Activated CD8-positive, alpha-beta memory T cell treated with anti-CD3 and anti-CD28 coated beads, Interleukin-2, amount 50 U/mL, for 48 hours (primary cell): ENCODE results near the gene SHB.
A peak's percentile ranks its signal among the peaks of the same experiment; 100 is the strongest.

Experiments
- DNase-seq: peaks from one replicate; pipeline ENCODE4 v3.0.0-alpha.2; 2020

Gene SHB

GRCh38 chr9:38088006-38088925 lies 19.2 kb upstream of the SHB start:
- peak; percentile 92 for DNase-seq

- peak; percentile 7 for DNase-seq
Measured at GRCh38 chr9:38086496-38086895, 17.5 kb upstream of the SHB start.

- DNase-seq: no peak
Measured at GRCh38 chr9:38085308-38085707, 16.3 kb upstream of the SHB start.

- DNase-seq: peak; percentile 20
Measured at GRCh38 chr9:38084556-38084880, 15.5 kb upstream of the SHB start.

GRCh38 chr9:38083858-38084555 lies 15.0 kb upstream of the SHB start:
- DNase-seq: peak; percentile 30

- DNase-seq: peak; percentile 23
Measured at GRCh38 chr9:38082446-38083287, 13.6 kb upstream of the SHB start.

- peak; percentile 29 for DNase-seq
Measured at GRCh38 chr9:38081356-38082108, 12.5 kb upstream of the SHB start.

GRCh38 chr9:38079461-38080031 lies 10.5 kb upstream of the SHB start:
- no peak for DNase-seq

- DNase-seq: peak; percentile 20
Measured at GRCh38 chr9:38075272-38075671, 6.2 kb upstream of the SHB start.

GRCh38 chr9:38074441-38074961 lies 5.5 kb upstream of the SHB start:
- DNase-seq: peak; percentile 15

GRCh38 chr9:38073882-38074281 lies 4.9 kb upstream of the SHB start:
- DNase-seq: peak; percentile 4

GRCh38 chr9:38071470-38072134 lies 2.6 kb upstream of the SHB start:
- no peak for DNase-seq

GRCh38 chr9:38067859-38068681 lies 957 bp downstream of the SHB start:
- peak; percentile 64 for DNase-seq

GRCh38 chr9:38066914-38067858 lies 1.8 kb downstream of the SHB start:
- peak; percentile 59 for DNase-seq

- DNase-seq: no peak
Measured at GRCh38 chr9:38066197-38066913, 2.7 kb downstream of the SHB start.

- no peak for DNase-seq
Measured at GRCh38 chr9:38065369-38066075, 3.5 kb downstream of the SHB start.

GRCh38 chr9:38064842-38065368 lies 4.1 kb downstream of the SHB start:
- no peak for DNase-seq

GRCh38 chr9:38063363-38063707 lies 5.7 kb downstream of the SHB start:
- DNase-seq: no peak
